Epithelial cell of alveolus of lung (primary cell): ENCODE measurements around the gene CCNF. TPM values are rescaled to one million over a fixed set of nuclear protein-coding genes. Genes with fewer than 3 reads are reported as not detected.

ENCODE experiments used
- total RNA-seq: library from RNA; depleted of rRNA; stranded (reverse); fragments of >200 nt; gene quantifications from 2 replicates; pipeline ENCODE4 v1.2.1, GENCODE V29; 2015

The CCNF gene
- 13.3 and 23.3 TPM in 2 replicates for total RNA-seq

DNA sequence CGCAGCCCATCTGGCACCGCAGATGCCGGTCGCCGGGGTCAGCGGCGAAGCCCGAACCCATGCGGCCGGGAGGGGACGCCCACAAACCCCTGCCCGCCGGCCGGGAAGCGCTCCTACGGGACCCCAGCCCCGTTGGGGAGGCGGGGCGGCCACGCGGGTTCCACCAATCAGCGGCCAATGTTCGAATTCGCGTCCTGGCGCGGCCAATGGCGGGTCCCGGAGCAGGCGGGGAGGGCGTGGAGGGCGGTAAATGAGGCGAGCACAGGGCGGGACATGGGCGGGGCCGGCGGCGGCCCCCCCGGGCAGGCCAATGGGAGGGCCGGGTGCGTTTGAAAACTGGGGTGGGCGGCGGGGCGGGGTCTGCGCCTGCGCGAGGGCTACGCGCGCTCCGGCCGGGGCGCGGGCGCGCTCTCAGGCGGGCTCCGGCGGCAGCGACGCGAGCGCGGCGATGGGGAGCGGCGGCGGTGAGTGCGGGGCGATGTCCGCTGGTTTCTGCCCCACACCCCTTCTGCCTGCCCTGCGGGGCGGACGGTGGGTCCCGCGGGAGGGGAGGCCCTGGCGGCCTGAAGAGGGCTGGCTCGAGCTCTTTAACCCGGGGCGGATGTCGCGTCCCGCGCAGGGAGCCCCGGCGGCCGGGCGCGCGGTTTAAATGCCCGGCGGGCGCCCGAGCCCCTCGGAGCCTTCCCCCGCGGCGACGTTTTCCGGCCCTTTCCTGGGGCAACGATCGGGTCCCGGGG, at the start of gene CCNF:
Gene CCNF, plus strand, starts transcription at position 414 of the 737 bp plus-strand sequence. Its CDS starts 35 bp downstream, at position 449.

DNA sequence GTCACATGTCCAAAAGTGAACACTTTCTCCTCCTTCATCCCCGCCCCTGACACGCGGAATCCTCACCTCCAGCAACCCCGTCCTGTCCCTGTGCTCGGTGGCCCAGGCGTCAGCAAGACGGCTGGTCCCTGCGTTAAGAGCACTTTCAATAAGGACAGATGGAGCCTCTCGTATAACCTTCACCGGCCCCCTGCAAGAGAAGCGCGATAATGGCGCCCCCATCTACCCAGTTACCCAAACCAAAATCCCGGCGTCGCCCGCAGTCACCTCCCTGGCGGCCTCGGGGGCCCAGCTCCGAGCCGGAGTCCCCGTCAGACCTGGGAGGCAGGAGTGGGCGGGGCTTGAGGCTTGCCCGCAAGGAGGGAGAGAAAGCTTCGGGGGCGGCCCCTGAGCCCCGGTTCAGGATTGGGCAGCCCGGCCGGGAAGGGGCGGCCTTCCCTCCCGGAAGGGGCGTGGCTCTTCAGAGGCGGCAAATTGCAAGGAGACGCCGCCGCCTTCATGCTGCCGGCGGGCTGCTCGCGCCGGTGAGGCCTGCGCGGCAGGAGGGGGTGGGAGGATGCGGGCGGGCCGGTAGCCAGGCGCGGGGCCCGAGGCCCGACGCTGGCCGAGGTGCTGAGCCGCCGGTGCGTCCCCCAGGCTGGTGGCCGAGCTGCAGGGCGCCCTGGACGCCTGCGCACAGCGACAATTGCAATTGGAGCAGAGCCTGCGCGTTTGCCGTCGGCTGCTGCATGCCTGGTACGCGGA, 30.6 kb downstream of the CCNF start, which contains the start of gene TEDC2:
Gene TEDC2, plus strand, starts transcription at position 463 of the 744 bp plus-strand sequence. Its CDS starts 36 bp downstream, at position 499.

GRCh38 chr16:2471016-2471652, 41.9 kb downstream of the CCNF start, which contains the start of gene NTN3:
TSS of gene NTN3 (plus strand) at chr16:2471297. CDS start at chr16:2471702, 405 bp downstream.

GRCh38 chr16:2474877-2475412, 45.7 kb downstream of the CCNF start, which contains the start of gene TBC1D24:
TSS of gene TBC1D24 (plus strand) at chr16:2475127. CDS start at chr16:2496149, 21,022 bp downstream.

Other genes starting within 250 kb of the CCNF start
- gene CASKIN1, start 232.8 kb upstream of the CCNF start, total RNA-seq, result under 0.01 and 0.08 TPM in 2 replicates
- gene MLST8, start 224.0 kb upstream of the CCNF start, total RNA-seq, result 38.7 and 61.3 TPM in 2 replicates
- 0.13 and 1.2 TPM in 2 replicates for gene BRICD5, start 218.6 kb upstream of the CCNF start, total RNA-seq
- gene PGP, start 214.6 kb upstream of the CCNF start, total RNA-seq, result 4.1 and 16.3 TPM in 2 replicates
- gene E4F1, start 205.9 kb upstream of the CCNF start, total RNA-seq, result 16.4 and 37.3 TPM in 2 replicates
- gene DNASE1L2, start 193.0 kb upstream of the CCNF start, total RNA-seq, result 0.13 and 6.4 TPM in 2 replicates
- gene ECI1, start 177.9 kb upstream of the CCNF start, total RNA-seq, result 34.8 and 38.7 TPM in 2 replicates
- gene RNPS1, start 161.3 kb upstream of the CCNF start, total RNA-seq, result 169 and 188 TPM in 2 replicates
- gene ABCA3, start 88.7 kb upstream of the CCNF start, total RNA-seq, result 0.13 and 3.1 TPM in 2 replicates
- 8.6 and 11.0 TPM in 2 replicates for gene TEDC2, start 30.7 kb downstream of the CCNF start, total RNA-seq
- 0.13 and 1.2 TPM in 2 replicates for gene NTN3, start 41.9 kb downstream of the CCNF start, total RNA-seq
- 6.7 and 11.5 TPM in 2 replicates for gene TBC1D24, start 45.7 kb downstream of the CCNF start, total RNA-seq
- 51.3 and 55.6 TPM in 2 replicates for gene ATP6V0C, start 84.5 kb downstream of the CCNF start, total RNA-seq
- gene AMDHD2, start 90.9 kb downstream of the CCNF start, total RNA-seq, result 18.7 and 20.3 TPM in 2 replicates
- gene CEMP1, start 102.0 kb downstream of the CCNF start, total RNA-seq, result not detected in 2 replicates
- gene PDPK1, start 108.6 kb downstream of the CCNF start, total RNA-seq, result 13.6 and 29.9 TPM in 2 replicates